GM12872 (cell line): Measurements from ENCODE around the gene TPK1.

Experiments
- CTCF ChIP-seq: IDR thresholded peaks from 3 replicates; pipeline ENCODE4 v1.5.1; 2011; ENCODE audit warnings: low read depth, mild to moderate bottlenecking, low read length, moderate library complexity; ENCODE audit not compliant: insufficient read depth

The TPK1 gene

GRCh38 chr7:144836545-144836842 lies 641 bp upstream of the TPK1 start:
- no peak for TF ChIP-seq CTCF

GRCh38 chr7:144835155-144835611 lies 670 bp downstream of the TPK1 start:
- no peak for TF ChIP-seq CTCF

GRCh38 chr7:144834641-144835144 lies 1.2 kb downstream of the TPK1 start:
- no peak for TF ChIP-seq CTCF

GRCh38 chr7:144830811-144831210 lies 5.0 kb downstream of the TPK1 start:
- TF ChIP-seq CTCF, result no peak

- no peak for TF ChIP-seq CTCF
Measured at GRCh38 chr7:144830024-144830785, 5.6 kb downstream of the TPK1 start.

GRCh38 chr7:144827621-144828020 lies 8.2 kb downstream of the TPK1 start:
- TF ChIP-seq CTCF, result no peak

GRCh38 chr7:144826208-144826607 lies 9.6 kb downstream of the TPK1 start:
- no peak for TF ChIP-seq CTCF
